22Rv1 (cell line): ENCODE measurements around the gene SCTR.

Source experiments
- ZFX ChIP-seq: fragments of 450-650 bp; IDR thresholded peaks from 2 replicates; pipeline ENCODE4 v1.6.1; 2017; ENCODE audit warnings: antibody characterized with exemption, borderline replicate concordance
- TF ChIP-seq, protein P1 (sequence below): fragments of 450-650 bp; IDR thresholded peaks from 2 replicates; pipeline ENCODE4 v1.5.1; 2017; ENCODE audit warnings: mild to moderate bottlenecking

GRCh38 chr2:119490106-119490505, 34.2 kb downstream of the SCTR start:
- TF ChIP-seq, protein P1, sequence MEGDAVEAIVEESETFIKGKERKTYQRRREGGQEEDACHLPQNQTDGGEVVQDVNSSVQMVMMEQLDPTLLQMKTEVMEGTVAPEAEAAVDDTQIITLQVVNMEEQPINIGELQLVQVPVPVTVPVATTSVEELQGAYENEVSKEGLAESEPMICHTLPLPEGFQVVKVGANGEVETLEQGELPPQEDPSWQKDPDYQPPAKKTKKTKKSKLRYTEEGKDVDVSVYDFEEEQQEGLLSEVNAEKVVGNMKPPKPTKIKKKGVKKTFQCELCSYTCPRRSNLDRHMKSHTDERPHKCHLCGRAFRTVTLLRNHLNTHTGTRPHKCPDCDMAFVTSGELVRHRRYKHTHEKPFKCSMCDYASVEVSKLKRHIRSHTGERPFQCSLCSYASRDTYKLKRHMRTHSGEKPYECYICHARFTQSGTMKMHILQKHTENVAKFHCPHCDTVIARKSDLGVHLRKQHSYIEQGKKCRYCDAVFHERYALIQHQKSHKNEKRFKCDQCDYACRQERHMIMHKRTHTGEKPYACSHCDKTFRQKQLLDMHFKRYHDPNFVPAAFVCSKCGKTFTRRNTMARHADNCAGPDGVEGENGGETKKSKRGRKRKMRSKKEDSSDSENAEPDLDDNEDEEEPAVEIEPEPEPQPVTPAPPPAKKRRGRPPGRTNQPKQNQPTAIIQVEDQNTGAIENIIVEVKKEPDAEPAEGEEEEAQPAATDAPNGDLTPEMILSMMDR, result no peak
- TF ChIP-seq ZFX, result no peak
